ENCODE measurements around the gene ADORA2A. TPM values are rescaled to one million over a fixed set of nuclear protein-coding genes. Genes with fewer than 3 reads are reported as not detected.
A peak's percentile ranks its signal among the peaks of the same experiment; 100 is the strongest.

Gene ADORA2A
- total RNA-seq, 1 experiment from 2014 or later = 3.5 TPM

- no peak overlapping the region for H3T11ph ChIP-seq (ENCODE audit: low read length)
- H2BK120ac ChIP-seq (ENCODE audit: low read depth, low read length, poor library complexity, severe bottlenecking) = no peak overlapping the region
- no peak overlapping the region for H3K27ac ChIP-seq (ENCODE audit: insufficient read length, low read depth, low read length)
- no peak overlapping the region for H3K23ac ChIP-seq (ENCODE audit: insufficient read length, low read depth, low read length)
- no peaks in the 10 kb centered on the region for H3K79me2 ChIP-seq (ENCODE audit: insufficient read depth, low read length)
- no peak for DNase-seq
- no peak overlapping the region for H3K18ac ChIP-seq (ENCODE audit: insufficient read length, low read depth, low read length)
- WGBS (ENCODE audit: extremely low coverage, insufficient read length, low lambda C conversion rate) = no CpG with 5 or more reads among the region's 30 CpGs
- no peak overlapping the region for H2BK20ac ChIP-seq (ENCODE audit: low read depth, low read length, poor library complexity, severe bottlenecking)
- H3K4me1 ChIP-seq (ENCODE audit: insufficient read depth, low read length) = 0 out of 2 replicates have a peak, but pooled peaks cover 2% of the 10 kb centered on the region
- H3K4ac ChIP-seq (ENCODE audit: low read depth, low read length) = no peak overlapping the region
- H3K9ac ChIP-seq (ENCODE audit: extremely low read depth, insufficient read length, low read length) = no peak overlapping the region
- H3K23me2 ChIP-seq (ENCODE audit: insufficient read length, low read depth, low read length, poor library complexity, severe bottlenecking) = peaks cover 5% of the 10 kb centered on the region
- no peaks in the 10 kb centered on the region for H3K27me3 ChIP-seq (ENCODE audit: insufficient read depth, low read length)
- H3K9me3 Mint-ChIP-seq = no peaks in the 10 kb centered on the region; a peak in 1 of 5 replicates
- H3K4me2 ChIP-seq (ENCODE audit: insufficient read depth, insufficient read length, low read length) = no peak overlapping the region
- peaks cover 10 to 17% of the 10 kb centered on the region in 2 experiments for H3K4me1 Mint-ChIP-seq
- no peak overlapping the region for H2BK5ac ChIP-seq (ENCODE audit: insufficient read length, low read length)
- H3K27ac Mint-ChIP-seq = no peak overlapping the region
- no peak overlapping the region for H2AFZ ChIP-seq (ENCODE audit: low read length)
- H3K14ac ChIP-seq (ENCODE audit: insufficient read depth, low read length) = no peak overlapping the region
- H3K27me3 Mint-ChIP-seq (ENCODE audit: low read depth) = no peaks in the 10 kb centered on the region; the same call in 1 of the 2 replicates
- no peak overlapping the region for H4K8ac ChIP-seq (replicated peaks; ENCODE audit: insufficient read length, low read depth, low read length)
- no peaks in the 10 kb centered on the region for H3K9me3 ChIP-seq (ENCODE audit: control insufficient read depth, low read depth, low read length)
- H3K36me3 Mint-ChIP-seq (ENCODE audit: insufficient read depth in 1 of 3, low read depth in 3 of 3) = no peaks in the 10 kb centered on the region
- H2AK5ac ChIP-seq (ENCODE audit: insufficient read length, low read length) = no peak overlapping the region
- no peak overlapping the region for H3K4me3 Mint-ChIP-seq
- no peak overlapping the region for H2BK12ac ChIP-seq (ENCODE audit: insufficient read length, low read depth, low read length)
- peak overlapping the region; percentile 31 for H4K5ac ChIP-seq (ENCODE audit: insufficient read length, low read depth, low read length)
- TF ChIP-seq, protein P1, sequence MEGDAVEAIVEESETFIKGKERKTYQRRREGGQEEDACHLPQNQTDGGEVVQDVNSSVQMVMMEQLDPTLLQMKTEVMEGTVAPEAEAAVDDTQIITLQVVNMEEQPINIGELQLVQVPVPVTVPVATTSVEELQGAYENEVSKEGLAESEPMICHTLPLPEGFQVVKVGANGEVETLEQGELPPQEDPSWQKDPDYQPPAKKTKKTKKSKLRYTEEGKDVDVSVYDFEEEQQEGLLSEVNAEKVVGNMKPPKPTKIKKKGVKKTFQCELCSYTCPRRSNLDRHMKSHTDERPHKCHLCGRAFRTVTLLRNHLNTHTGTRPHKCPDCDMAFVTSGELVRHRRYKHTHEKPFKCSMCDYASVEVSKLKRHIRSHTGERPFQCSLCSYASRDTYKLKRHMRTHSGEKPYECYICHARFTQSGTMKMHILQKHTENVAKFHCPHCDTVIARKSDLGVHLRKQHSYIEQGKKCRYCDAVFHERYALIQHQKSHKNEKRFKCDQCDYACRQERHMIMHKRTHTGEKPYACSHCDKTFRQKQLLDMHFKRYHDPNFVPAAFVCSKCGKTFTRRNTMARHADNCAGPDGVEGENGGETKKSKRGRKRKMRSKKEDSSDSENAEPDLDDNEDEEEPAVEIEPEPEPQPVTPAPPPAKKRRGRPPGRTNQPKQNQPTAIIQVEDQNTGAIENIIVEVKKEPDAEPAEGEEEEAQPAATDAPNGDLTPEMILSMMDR (conservative IDR thresholded peaks at IDR 0.05) = no peak
- H4K91ac ChIP-seq (ENCODE audit: insufficient read length, low read depth, low read length) = no peak overlapping the region
- no peaks in the 10 kb centered on the region for H4K20me1 ChIP-seq (ENCODE audit: control insufficient read depth, insufficient read depth, insufficient read length)
- no peak overlapping the region for H3K56ac ChIP-seq (ENCODE audit: insufficient read length, low read depth, low read length)
- H3K79me1 ChIP-seq (ENCODE audit: insufficient read depth, low read depth, low read length, poor library complexity, severe bottlenecking) = no peaks in the 10 kb centered on the region
- H2BK15ac ChIP-seq (ENCODE audit: low read depth, low read length) = no peak overlapping the region
Measured at GRCh38 chr22:24440718-24441405, 13.5 kb downstream of the ADORA2A start.

All from H9 (cell line).